Measurements from ENCODE around the gene MED13L. TPM values are rescaled to one million over a fixed set of nuclear protein-coding genes. Genes with fewer than 3 reads are reported as not detected.
A peak's percentile ranks its signal among the peaks of the same experiment; 100 is the strongest.

The MED13L gene
- polyA plus RNA-seq, 1 of the 3 experiments (the other 2 are of a cell fraction) = 17.1 TPM

DNA sequence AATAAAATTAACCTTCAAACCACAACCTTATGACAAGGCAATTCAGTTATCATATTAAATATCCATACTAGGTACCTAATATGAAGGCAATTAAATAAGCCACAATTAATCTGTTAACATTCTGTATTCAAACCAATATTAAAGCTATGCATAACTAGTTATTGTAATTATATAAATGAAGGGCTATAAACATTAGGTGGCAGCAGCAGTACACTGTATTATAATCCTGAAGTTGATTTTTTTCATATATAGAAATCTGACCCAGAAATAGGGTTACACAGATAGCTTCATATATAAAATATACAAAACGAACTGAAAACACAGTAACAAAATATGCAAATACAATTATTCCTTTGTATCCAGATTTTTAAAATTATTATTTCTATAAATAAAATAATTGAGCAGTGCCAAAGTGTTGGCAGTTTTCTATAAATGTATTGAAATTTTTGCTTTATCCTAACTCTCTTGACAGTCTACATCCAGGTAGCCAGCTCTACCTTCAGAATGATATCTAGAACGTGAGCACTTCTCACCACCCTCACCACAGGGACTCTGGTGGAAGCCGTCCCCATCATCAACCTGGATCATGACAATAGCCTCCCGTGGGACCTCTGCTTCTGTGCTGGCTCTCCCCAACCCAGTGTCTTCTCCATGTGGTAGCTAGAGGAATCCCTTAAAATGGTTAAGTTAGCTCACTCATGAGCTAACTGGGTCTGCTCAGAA, 136.2 kb downstream of the MED13L start:
- Histone ChIP-seq H3K4me1 (ENCODE audit: control insufficient read depth in 1 of 2, insufficient read depth in 2 of 2, low read depth in 1 of 2, low read length in 1 of 2) (peaks cover 26 to 54% of the 10 kb centered on the region in 2 experiments; a peak in 3 of 4 replicates), H3F3A (replicated peaks; ENCODE audit: insufficient read depth) (peaks cover 41% of the 10 kb centered on the region), H3K9me3 (no peaks in the 10 kb centered on the region), H3K4me2 (no peak overlapping the region; the same call in 1 of the 2 replicates), H3K27ac (ENCODE audit: low read depth in 2 of 2, low read length in 1 of 2) (peak overlapping the region in 1 of 2 experiments; percentile 95; a peak in 1 of 4 replicates), H3K9ac (no peak overlapping the region), H4K20me1 (ENCODE audit: insufficient read depth) (peaks cover 96% of the 10 kb centered on the region), H3K79me2 (ENCODE audit: insufficient read depth) (peaks cover 97% of the 10 kb centered on the region), H3K27me3 (ENCODE audit: insufficient read depth) (no peaks in the 10 kb centered on the region), H3K4me3 (ENCODE audit: low read depth in 2 of 2, low read length in 1 of 2) (no peak overlapping the region), H3K36me3 (replicated peaks in 1 of 2; ENCODE audit: control insufficient read depth in 1 of 2, insufficient read depth in 2 of 2, low read length in 1 of 2) (no peaks in the 10 kb centered on the region), H3K9me2 (no peaks in the 10 kb centered on the region), H2AFZ (ENCODE audit: low read depth) (no peak overlapping the region)
- CTCF ChIA-PET = interaction anchor here (0.6 to 5.4 kb wide), 31 partner anchors 9 to 568 kb away, joined by 3 to 38 read pairs (median 4); partner anchors contain the start of gene MED13L
- DNase-seq = peak; percentile 27
- WGBS (ENCODE audit: low lambda C conversion rate) = 74% methylated on average over 4 of the region's 4 CpGs
- peak; percentile 56 for TF ChIP-seq CTCF (IDR thresholded peaks at IDR 0.05)
- TF ChIP-seq TCF12 (IDR thresholded peaks at IDR 0.05) = no peak
- no peak for TF ChIP-seq ELF1 (IDR thresholded peaks at IDR 0.05)
- TF ChIP-seq RAD21 (IDR thresholded peaks at IDR 0.05; ENCODE audit: low read length) = peak; percentile 71
- TF ChIP-seq, protein P1, sequence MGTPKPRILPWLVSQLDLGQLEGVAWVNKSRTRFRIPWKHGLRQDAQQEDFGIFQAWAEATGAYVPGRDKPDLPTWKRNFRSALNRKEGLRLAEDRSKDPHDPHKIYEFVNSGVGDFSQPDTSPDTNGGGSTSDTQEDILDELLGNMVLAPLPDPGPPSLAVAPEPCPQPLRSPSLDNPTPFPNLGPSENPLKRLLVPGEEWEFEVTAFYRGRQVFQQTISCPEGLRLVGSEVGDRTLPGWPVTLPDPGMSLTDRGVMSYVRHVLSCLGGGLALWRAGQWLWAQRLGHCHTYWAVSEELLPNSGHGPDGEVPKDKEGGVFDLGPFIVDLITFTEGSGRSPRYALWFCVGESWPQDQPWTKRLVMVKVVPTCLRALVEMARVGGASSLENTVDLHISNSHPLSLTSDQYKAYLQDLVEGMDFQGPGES (IDR thresholded peaks at IDR 0.05; ENCODE audit: low read depth, low read length) = no peak
- TF ChIP-seq GATA2 (CRISPR knock-in tag; IDR thresholded peaks at IDR 0.05) = no peak
- TF ChIP-seq USF1 (IDR thresholded peaks at IDR 0.05; ENCODE audit: borderline replicate concordance, low read depth) = no peak
- POLR2A ChIA-PET = interaction anchor here (0.6 kb wide), 1 partner anchor 188 kb away, joined by 3 read pairs; no protein-coding TSS in a partner anchor

GRCh38 chr12:116140529-116140928, 137.0 kb downstream of the MED13L start:
- Histone ChIP-seq H2AFZ (ENCODE audit: low read depth) (no peak overlapping the region), H3K79me2 (ENCODE audit: insufficient read depth) (peaks cover 97% of the 10 kb centered on the region), H3K4me1 (ENCODE audit: control insufficient read depth in 1 of 2, insufficient read depth in 2 of 2, low read depth in 1 of 2, low read length in 1 of 2) (peaks cover 27 to 60% of the 10 kb centered on the region in 2 experiments; a peak in 3 of 4 replicates), H4K20me1 (ENCODE audit: insufficient read depth) (peaks cover 97% of the 10 kb centered on the region), H3K27ac (ENCODE audit: low read depth in 2 of 2, low read length in 1 of 2) (peak overlapping the region in 1 of 2 experiments; percentile 11; a peak in 2 of 4 replicates), H3K9ac (no peak overlapping the region), H3K9me2 (no peaks in the 10 kb centered on the region), H3K4me2 (no peak overlapping the region), H3K36me3 (replicated peaks in 1 of 2; ENCODE audit: control insufficient read depth in 1 of 2, insufficient read depth in 2 of 2, low read length in 1 of 2) (no peaks in the 10 kb centered on the region), H3K27me3 (ENCODE audit: insufficient read depth) (no peaks in the 10 kb centered on the region), H3K9me3 (no peaks in the 10 kb centered on the region), H3K4me3 (ENCODE audit: low read depth in 2 of 2, low read length in 1 of 2) (no peak overlapping the region), H3F3A (replicated peaks; ENCODE audit: insufficient read depth) (peaks cover 48% of the 10 kb centered on the region)
- 69% methylated on average over 4 of the region's 4 CpGs for WGBS (ENCODE audit: low lambda C conversion rate)
- ChIA-PET CTCF (interaction anchor here (0.6 to 5.4 kb wide), 27 partner anchors 9 to 569 kb away, joined by 3 to 38 read pairs (median 5); partner anchors contain the start of gene MED13L), POLR2A (interaction anchor here (0.6 kb wide), 1 partner anchor 188 kb away, joined by 3 read pairs; no protein-coding TSS in a partner anchor)
- no peak for DNase-seq
- TF ChIP-seq GABPA (IDR thresholded peaks at IDR 0.05; ENCODE audit: low read depth) (no peak), MAX (IDR thresholded peaks at IDR 0.05; ENCODE audit: low read depth) (no peak), NFIC (IDR thresholded peaks at IDR 0.05; ENCODE audit: borderline replicate concordance) (no peak), JUND (IDR thresholded peaks at IDR 0.05) (no peak), TAF1 (IDR thresholded peaks at IDR 0.05; ENCODE audit: borderline replicate concordance, low read depth, low read length) (no peak), RXRA (IDR thresholded peaks at IDR 0.05; ENCODE audit: borderline replicate concordance, low read depth) (no peak), SMC3 (IDR thresholded peaks at IDR 0.05; ENCODE audit: low read depth, low read length) (no peak), TEAD4 (IDR thresholded peaks at IDR 0.05; ENCODE audit: borderline replicate concordance, insufficient read depth) (no peak)
- TF ChIP-seq, protein P2, sequence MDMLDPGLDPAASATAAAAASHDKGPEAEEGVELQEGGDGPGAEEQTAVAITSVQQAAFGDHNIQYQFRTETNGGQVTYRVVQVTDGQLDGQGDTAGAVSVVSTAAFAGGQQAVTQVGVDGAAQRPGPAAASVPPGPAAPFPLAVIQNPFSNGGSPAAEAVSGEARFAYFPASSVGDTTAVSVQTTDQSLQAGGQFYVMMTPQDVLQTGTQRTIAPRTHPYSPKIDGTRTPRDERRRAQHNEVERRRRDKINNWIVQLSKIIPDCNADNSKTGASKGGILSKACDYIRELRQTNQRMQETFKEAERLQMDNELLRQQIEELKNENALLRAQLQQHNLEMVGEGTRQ (IDR thresholded peaks at IDR 0.05; ENCODE audit: borderline replicate concordance, low read depth, low read length) = no peak
- TF ChIP-seq, protein P3, sequence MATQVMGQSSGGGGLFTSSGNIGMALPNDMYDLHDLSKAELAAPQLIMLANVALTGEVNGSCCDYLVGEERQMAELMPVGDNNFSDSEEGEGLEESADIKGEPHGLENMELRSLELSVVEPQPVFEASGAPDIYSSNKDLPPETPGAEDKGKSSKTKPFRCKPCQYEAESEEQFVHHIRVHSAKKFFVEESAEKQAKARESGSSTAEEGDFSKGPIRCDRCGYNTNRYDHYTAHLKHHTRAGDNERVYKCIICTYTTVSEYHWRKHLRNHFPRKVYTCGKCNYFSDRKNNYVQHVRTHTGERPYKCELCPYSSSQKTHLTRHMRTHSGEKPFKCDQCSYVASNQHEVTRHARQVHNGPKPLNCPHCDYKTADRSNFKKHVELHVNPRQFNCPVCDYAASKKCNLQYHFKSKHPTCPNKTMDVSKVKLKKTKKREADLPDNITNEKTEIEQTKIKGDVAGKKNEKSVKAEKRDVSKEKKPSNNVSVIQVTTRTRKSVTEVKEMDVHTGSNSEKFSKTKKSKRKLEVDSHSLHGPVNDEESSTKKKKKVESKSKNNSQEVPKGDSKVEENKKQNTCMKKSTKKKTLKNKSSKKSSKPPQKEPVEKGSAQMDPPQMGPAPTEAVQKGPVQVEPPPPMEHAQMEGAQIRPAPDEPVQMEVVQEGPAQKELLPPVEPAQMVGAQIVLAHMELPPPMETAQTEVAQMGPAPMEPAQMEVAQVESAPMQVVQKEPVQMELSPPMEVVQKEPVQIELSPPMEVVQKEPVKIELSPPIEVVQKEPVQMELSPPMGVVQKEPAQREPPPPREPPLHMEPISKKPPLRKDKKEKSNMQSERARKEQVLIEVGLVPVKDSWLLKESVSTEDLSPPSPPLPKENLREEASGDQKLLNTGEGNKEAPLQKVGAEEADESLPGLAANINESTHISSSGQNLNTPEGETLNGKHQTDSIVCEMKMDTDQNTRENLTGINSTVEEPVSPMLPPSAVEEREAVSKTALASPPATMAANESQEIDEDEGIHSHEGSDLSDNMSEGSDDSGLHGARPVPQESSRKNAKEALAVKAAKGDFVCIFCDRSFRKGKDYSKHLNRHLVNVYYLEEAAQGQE (IDR thresholded peaks at IDR 0.05; ENCODE audit: low read depth, low read length) = no peak

Data from SK-N-SH (cell line).